Measurements from ENCODE around the gene ZNF14. TPM values are rescaled to one million over a fixed set of nuclear protein-coding genes. Genes with fewer than 3 reads are reported as not detected.
"Not testable (repeated sequence)": the region's sequence is repeated elsewhere in the genome, so short reads cannot be mapped to it uniquely, and the experiment has no call there.

ZNF14 gene
- polyA plus RNA-seq, 4 donors = 1.1 to 9.1 (median 2.0) TPM

DNA sequence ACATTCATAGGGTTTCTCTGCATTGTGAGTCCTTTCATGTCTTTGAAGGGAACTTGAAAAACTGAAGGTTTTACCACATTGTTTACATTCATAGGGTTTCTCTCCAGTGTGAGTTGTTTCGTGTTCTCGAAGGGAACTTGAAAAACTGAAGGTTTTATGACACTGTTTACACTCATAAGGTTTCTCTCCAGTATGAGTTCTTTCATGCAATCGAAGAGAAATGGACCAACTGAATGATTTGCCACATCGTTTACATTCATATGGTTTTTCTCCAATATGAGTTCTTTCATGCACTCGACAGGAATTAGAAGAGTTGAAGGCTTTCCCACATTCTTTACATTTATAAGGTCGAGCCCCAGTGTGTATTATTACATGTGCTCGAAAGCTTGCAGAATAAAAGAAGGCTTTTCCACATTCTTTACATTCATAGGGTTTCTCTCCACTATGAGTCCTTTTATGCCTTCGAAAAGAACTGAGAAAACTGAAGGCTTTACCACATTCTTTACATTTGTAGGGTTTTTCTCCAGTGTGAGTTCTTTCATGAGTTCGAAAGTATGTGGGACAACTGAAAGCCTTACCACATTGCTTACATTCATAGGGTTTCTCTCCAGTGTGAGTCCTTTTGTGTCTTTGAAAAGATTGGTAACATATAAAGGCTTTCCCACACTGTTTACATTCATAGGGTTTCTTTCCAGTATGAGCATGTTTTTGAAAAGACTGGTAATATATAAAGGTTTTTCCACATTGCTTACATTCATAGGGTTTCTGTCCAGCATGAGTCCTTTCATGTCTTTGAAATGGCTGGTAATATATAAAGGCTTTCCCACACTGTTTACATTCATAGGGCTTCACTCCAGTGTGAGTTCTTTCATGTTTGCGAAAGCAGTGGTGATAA is 20.7 kb downstream of the ZNF14 start:
- Histone ChIP-seq H3K9me3 (ENCODE audit: control insufficient read depth in 2 of 2, insufficient read depth in 1 of 2, low read depth in 1 of 2, low read length in 1 of 2) (peaks cover 7 to 82% of the 10 kb centered on the region in 2 donors), H3K27ac (ENCODE audit: low read depth in 1 of 3, low read length in 2 of 3) (no peak overlapping the region), H3K4me3 (ENCODE audit: low read depth in 1 of 3, low read length in 3 of 3) (no peak overlapping the region), H3K4me1 (ENCODE audit: control insufficient read depth in 3 of 3, insufficient read depth in 2 of 3, low read depth in 1 of 3, low read length in 2 of 3) (no peaks in the 10 kb centered on the region), H3K27me3 (ENCODE audit: control insufficient read depth in 3 of 3, insufficient read depth in 3 of 3, low read length in 3 of 3) (no peaks in the 10 kb centered on the region), H3K36me3 (ENCODE audit: control insufficient read depth in 3 of 3, insufficient read depth in 2 of 3, low read depth in 1 of 3, low read length in 3 of 3) (peaks cover 19 to 22% (median 22%) of the 10 kb centered on the region in 3 donors)
- FAIRE-seq = no peak
- WGBS, 3 donors = 96 to 99% (median 97%) methylated on average over 10 of the region's 10 CpGs
- DNase-seq = no peak

GRCh38 chr19:19711306-19711933 is 21.5 kb downstream of the ZNF14 start:
- Histone ChIP-seq H3K4me3 (ENCODE audit: low read depth in 1 of 3, low read length in 3 of 3) (no peak overlapping the region), H3K9me3 (ENCODE audit: control insufficient read depth in 2 of 2, insufficient read depth in 1 of 2, low read depth in 1 of 2, low read length in 1 of 2) (peaks cover 7 to 82% of the 10 kb centered on the region in 2 donors), H3K36me3 (ENCODE audit: control insufficient read depth in 3 of 3, insufficient read depth in 2 of 3, low read depth in 1 of 3, low read length in 3 of 3) (peaks cover 15 to 22% (median 20%) of the 10 kb centered on the region in 3 donors)

DNA sequence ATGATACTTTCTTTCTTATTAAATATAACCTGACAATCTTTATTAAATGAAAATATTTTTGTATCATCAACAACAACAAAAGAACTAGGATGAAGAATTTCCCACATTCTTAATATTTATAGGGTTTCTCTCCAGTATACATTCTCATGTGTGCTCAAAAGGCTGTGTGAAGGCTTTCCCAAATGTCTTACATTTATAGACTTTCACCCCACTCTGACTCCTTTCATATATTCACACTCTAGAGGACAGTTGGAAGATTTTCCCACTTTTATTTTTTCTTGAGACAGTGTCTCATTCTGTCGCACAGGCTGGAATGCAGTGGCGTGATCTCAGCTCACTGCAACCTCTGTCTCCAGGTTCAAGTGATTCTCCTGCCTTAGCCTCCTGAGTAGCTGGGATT is 22.4 kb downstream of the ZNF14 start:
- no peaks in the 10 kb centered on the region for H3K27me3 ChIP-seq (ENCODE audit: control insufficient read depth in 3 of 3, insufficient read depth in 3 of 3, low read length in 3 of 3)
- WGBS, 3 donors = 96 to 100% (median 99%) methylated on average over 2 of the region's 2 CpGs
- DNase-seq = no peak
- H3K9me3 ChIP-seq (ENCODE audit: control insufficient read depth in 2 of 2, insufficient read depth in 1 of 2, low read depth in 1 of 2, low read length in 1 of 2) = peaks cover 5 to 82% of the 10 kb centered on the region in 2 donors
- H3K36me3 ChIP-seq (ENCODE audit: control insufficient read depth in 3 of 3, insufficient read depth in 2 of 3, low read depth in 1 of 3, low read length in 3 of 3) = peaks cover 12 to 22% (median 20%) of the 10 kb centered on the region in 3 donors
- H3K27ac ChIP-seq (ENCODE audit: low read depth in 1 of 3, low read length in 2 of 3) = no peak overlapping the region
- H3K4me1 ChIP-seq (ENCODE audit: control insufficient read depth in 3 of 3, insufficient read depth in 2 of 3, low read depth in 1 of 3, low read length in 2 of 3) = no peaks in the 10 kb centered on the region
- no peak overlapping the region for H3K4me3 ChIP-seq (ENCODE audit: low read depth in 1 of 3, low read length in 3 of 3)
- no peak for FAIRE-seq

More at GRCh38 chr19:19711306-19711933, 21.5 kb downstream of the ZNF14 start:
- 97 to 98% (median 98%) methylated on average over 14 of the region's 14 CpGs for WGBS, 3 donors
- no peak for DNase-seq
- Histone ChIP-seq H3K4me1 (ENCODE audit: control insufficient read depth in 3 of 3, insufficient read depth in 2 of 3, low read depth in 1 of 3, low read length in 2 of 3) (no peaks in the 10 kb centered on the region), H3K27ac (ENCODE audit: low read depth in 1 of 3, low read length in 2 of 3) (no peak overlapping the region), H3K27me3 (ENCODE audit: control insufficient read depth in 3 of 3, insufficient read depth in 3 of 3, low read length in 3 of 3) (no peaks in the 10 kb centered on the region)
- FAIRE-seq = no peak

DNA sequence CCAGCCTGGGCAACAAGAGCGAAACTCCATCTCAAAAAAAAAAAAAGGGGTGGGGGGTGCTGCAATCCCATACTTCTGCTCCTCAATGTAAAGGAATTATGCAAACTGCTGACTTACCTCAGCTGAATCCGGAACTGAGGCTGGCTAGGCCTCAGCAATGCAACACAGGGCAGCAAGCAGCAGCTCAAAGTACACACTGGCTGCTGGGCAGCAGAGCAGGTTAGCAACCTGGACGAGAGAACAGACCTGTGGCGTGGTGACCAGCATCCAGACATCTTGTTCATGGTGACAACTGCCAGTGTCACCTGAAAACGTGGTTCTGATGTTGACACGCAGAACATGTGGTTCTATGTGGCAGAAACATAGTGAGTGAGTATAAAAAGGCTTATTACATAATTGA is 28.1 kb downstream of the ZNF14 start:
- H3K4me1 ChIP-seq (ENCODE audit: control insufficient read depth in 3 of 3, insufficient read depth in 2 of 3, low read depth in 1 of 3, low read length in 2 of 3) = no peaks in the 10 kb centered on the region
- H3K36me3 ChIP-seq (ENCODE audit: control insufficient read depth in 3 of 3, insufficient read depth in 2 of 3, low read depth in 1 of 3, low read length in 3 of 3) = no peaks in the 10 kb centered on the region
- H3K27ac ChIP-seq (ENCODE audit: low read depth in 1 of 3, low read length in 2 of 3) = no peak overlapping the region
- 88 to 89% (median 89%) methylated on average over 5 to 6 of the region's 6 CpGs for WGBS, 3 donors
- DNase-seq (no peak), FAIRE-seq (no peak)
- H3K9me3 ChIP-seq (ENCODE audit: control insufficient read depth in 2 of 2, insufficient read depth in 1 of 2, low read depth in 1 of 2, low read length in 1 of 2) = peaks cover 7 to 83% of the 10 kb centered on the region in 2 donors
- H3K27me3 ChIP-seq (ENCODE audit: control insufficient read depth in 3 of 3, insufficient read depth in 3 of 3, low read length in 3 of 3) = no peaks in the 10 kb centered on the region
- H3K4me3 ChIP-seq (ENCODE audit: low read depth in 1 of 3, low read length in 3 of 3) = no peak overlapping the region

- 91 to 95% (median 93%) methylated on average over 1 of the region's 1 CpG for WGBS, 3 donors
Measured at GRCh38 chr19:19700493-19700892, 32.4 kb downstream of the ZNF14 start.

GRCh38 chr19:19697589-19697988 is 35.3 kb downstream of the ZNF14 start:
- FAIRE-seq = no peak
- Histone ChIP-seq H3K4me3 (ENCODE audit: low read depth in 1 of 3, low read length in 3 of 3) (no peak overlapping the region), H3K27me3 (ENCODE audit: control insufficient read depth in 3 of 3, insufficient read depth in 3 of 3, low read length in 3 of 3) (no peaks in the 10 kb centered on the region), H3K36me3 (ENCODE audit: control insufficient read depth in 3 of 3, insufficient read depth in 2 of 3, low read depth in 1 of 3, low read length in 3 of 3) (no peaks in the 10 kb centered on the region), H3K4me1 (ENCODE audit: control insufficient read depth in 3 of 3, insufficient read depth in 2 of 3, low read depth in 1 of 3, low read length in 2 of 3) (no peaks in the 10 kb centered on the region), H3K27ac (ENCODE audit: low read depth in 1 of 3, low read length in 2 of 3) (no peak overlapping the region), H3K9me3 (ENCODE audit: control insufficient read depth in 2 of 2, insufficient read depth in 1 of 2, low read depth in 1 of 2, low read length in 1 of 2) (peaks cover 0 to 27% of the 10 kb centered on the region in 2 donors)
- 90 to 96% (median 92%) methylated on average over 5 of the region's 5 CpGs for WGBS, 3 donors
- DNase-seq = no peak

More at GRCh38 chr19:19700493-19700892, 32.4 kb downstream of the ZNF14 start:
- FAIRE-seq; H3K4me1 ChIP-seq (ENCODE audit: control insufficient read depth in 3 of 3, insufficient read depth in 2 of 3, low read depth in 1 of 3, low read length in 2 of 3); H3K4me3 ChIP-seq (ENCODE audit: low read depth in 1 of 3, low read length in 3 of 3); H3K27ac ChIP-seq (ENCODE audit: low read depth in 1 of 3, low read length in 2 of 3); H3K27me3 ChIP-seq (ENCODE audit: control insufficient read depth in 3 of 3, insufficient read depth in 3 of 3, low read length in 3 of 3); DNase-seq; H3K36me3 ChIP-seq (ENCODE audit: control insufficient read depth in 3 of 3, insufficient read depth in 2 of 3, low read depth in 1 of 3, low read length in 3 of 3): not testable (repeated sequence)
- peaks cover 2 to 47% of the 10 kb centered on the region in 2 donors for H3K9me3 ChIP-seq (ENCODE audit: control insufficient read depth in 2 of 2, insufficient read depth in 1 of 2, low read depth in 1 of 2, low read length in 1 of 2)

DNA sequence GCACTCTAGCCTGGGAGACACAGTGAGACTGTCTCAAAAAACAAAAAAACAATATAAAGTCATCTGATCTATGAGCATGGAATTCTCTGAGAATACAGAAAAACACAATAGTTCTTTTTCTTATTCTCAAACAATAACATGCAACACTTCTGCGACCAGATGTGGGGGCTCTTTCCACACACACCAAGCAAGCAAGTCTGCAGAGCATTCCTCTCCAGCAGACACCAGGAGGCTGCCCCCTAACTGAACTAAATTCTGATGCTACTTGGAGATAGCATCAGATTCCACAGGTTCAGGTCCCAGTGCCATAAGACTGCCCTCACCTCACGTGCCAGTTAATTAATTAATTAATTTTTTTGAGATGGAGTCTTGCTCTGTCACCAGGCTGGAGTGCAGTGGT is 36.5 kb downstream of the ZNF14 start:
- WGBS, 3 donors = 74 to 76% (median 75%) methylated on average over 2 of the region's 2 CpGs
- no peak for DNase-seq
- Histone ChIP-seq H3K4me1 (ENCODE audit: control insufficient read depth in 3 of 3, insufficient read depth in 2 of 3, low read depth in 1 of 3, low read length in 2 of 3) (no peaks in the 10 kb centered on the region), H3K9me3 (ENCODE audit: control insufficient read depth in 2 of 2, insufficient read depth in 1 of 2, low read depth in 1 of 2, low read length in 1 of 2) (peaks cover 0 to 16% of the 10 kb centered on the region in 2 donors), H3K27me3 (ENCODE audit: control insufficient read depth in 3 of 3, insufficient read depth in 3 of 3, low read length in 3 of 3) (no peaks in the 10 kb centered on the region), H3K36me3 (ENCODE audit: control insufficient read depth in 3 of 3, insufficient read depth in 2 of 3, low read depth in 1 of 3, low read length in 3 of 3) (no peaks in the 10 kb centered on the region), H3K4me3 (ENCODE audit: low read depth in 1 of 3, low read length in 3 of 3) (no peak overlapping the region), H3K27ac (ENCODE audit: low read depth in 1 of 3, low read length in 2 of 3) (no peak overlapping the region)
- no peak for FAIRE-seq

- Histone ChIP-seq H3K4me1 (ENCODE audit: control insufficient read depth in 3 of 3, insufficient read depth in 2 of 3, low read depth in 1 of 3, low read length in 2 of 3) (no peaks in the 10 kb centered on the region), H3K27ac (ENCODE audit: low read depth in 1 of 3, low read length in 2 of 3) (no peak overlapping the region), H3K36me3 (ENCODE audit: control insufficient read depth in 3 of 3, insufficient read depth in 2 of 3, low read depth in 1 of 3, low read length in 3 of 3) (no peaks in the 10 kb centered on the region), H3K27me3 (ENCODE audit: control insufficient read depth in 3 of 3, insufficient read depth in 3 of 3, low read length in 3 of 3) (no peaks in the 10 kb centered on the region), H3K4me3 (ENCODE audit: low read depth in 1 of 3, low read length in 3 of 3) (no peak overlapping the region), H3K9me3 (ENCODE audit: control insufficient read depth in 2 of 2, insufficient read depth in 1 of 2, low read depth in 1 of 2, low read length in 1 of 2) (peaks cover 0 to 6% of the 10 kb centered on the region in 2 donors)
- WGBS, 3 donors = 87 to 94% (median 90%) methylated on average over 10 of the region's 10 CpGs
- DNase-seq (no peak), FAIRE-seq (no peak)
Measured at GRCh38 chr19:19691683-19692082, 41.2 kb downstream of the ZNF14 start.
